NCI-H460 (cell line): ENCODE data around the gene INTS4. TPM values are rescaled to one million over a fixed set of nuclear protein-coding genes. Genes with fewer than 3 reads are reported as not detected.
"Not testable (repeated sequence)": the region's sequence is repeated elsewhere in the genome, so short reads cannot be mapped to it uniquely, and the experiment has no call there.

Experiments used
- DNase-seq: peaks from one replicate; pipeline ENCODE4 v3.0.0-alpha.2; 2016; ENCODE audit warnings: low read depth; ENCODE audit errors: extremely low read depth
- total RNA-seq: library from RNA; depleted of rRNA; stranded (reverse); fragments of >200 nt; shearing (Covaris generic); gene quantifications from 2 replicates; pipeline ENCODE4 v1.2.3, GENCODE V29; 2014

INTS4 gene
- total RNA-seq, 1 experiment from 2014 or later, result 27.2 TPM

DNA sequence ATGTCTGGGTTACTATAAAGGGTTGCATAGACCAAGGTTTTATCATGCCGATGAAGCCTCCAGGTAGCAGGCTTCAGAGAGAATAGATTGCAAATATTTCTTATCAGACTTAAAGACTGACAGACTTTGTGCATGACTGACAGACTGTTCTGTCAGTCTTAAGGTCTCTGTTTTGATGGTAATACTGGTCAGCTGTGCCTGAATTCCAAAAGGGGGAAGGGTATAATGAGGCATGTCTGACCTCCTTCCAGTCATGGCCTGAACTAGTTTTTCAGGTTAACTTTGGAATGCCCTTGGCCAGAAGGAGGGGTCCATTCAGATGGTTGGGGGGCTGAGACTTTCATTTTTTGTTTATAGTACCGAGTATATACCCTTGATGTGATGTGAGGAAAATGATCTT is 33.3 kb upstream of the INTS4 start:
- no peak for DNase-seq

GRCh38 chr11:78025378-78025777 is 30.9 kb upstream of the INTS4 start:
- no peak for DNase-seq

DNA sequence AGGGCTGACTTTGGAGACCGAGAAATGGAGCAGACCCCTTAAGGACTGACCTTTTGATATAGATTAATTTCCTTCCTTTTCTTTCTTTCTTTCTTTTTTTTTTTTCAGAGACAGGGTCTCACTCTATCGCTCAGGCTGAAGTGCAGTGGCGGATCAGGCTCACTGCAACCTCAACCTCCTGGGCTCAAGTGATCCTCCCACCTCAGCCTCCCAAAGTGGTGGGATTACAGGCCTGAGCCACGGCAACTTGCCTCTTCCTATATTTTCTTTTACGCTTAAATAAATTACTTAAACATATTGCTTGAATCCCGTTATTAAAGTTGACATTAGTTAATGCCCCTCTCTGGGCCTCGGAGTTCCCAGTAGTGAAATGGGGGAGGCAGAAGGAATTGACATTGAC is 29.0 kb upstream of the INTS4 start:
- no peak for DNase-seq

DNA sequence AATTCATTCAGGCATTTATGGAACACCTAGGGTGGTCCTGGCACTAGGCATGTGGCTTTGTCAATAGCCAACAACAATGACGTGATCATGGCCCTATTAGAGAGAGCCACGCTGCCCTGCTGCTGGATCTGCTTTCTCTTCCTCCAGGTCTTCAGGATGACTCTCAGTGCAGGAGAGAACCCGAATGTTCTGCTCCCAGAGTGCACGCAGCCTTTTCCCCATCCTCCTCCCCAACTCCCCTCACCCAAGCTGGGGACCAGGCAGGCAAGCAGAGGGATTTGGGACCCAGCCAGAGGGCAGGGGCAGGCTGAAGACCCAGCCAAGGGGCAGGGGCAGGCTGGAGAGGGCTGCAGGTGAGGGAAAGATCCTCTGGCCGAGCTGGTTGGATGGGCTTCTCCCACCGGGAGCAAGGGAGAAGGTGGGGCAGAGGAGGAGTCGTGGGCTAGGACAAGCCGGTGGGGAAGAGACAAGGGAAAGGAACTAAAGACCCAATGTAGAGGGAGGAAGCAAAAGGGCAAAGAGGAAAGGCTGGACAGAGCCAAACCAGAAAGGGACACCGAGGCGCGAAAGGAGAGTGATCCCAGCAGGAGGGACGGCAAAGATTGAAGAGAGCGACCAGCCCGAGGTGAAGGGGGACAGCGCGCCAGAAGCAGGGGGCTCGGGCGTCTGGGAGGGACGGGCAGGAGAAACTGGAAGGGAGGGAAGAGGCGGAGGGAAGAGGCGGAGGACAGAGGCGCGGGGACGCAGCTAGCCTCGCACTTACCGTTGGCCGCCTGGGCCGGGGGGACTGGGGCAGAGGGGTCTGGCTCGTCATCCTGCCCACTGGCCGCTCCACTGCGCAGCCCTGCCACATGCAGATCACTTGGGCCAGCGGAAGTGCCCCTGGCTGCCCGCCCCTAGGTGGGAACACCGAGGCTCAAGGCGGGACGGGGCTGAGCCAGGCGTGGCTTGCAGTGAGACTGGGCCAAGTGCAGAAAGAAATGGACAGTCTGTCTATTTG is 28.2 kb upstream of the INTS4 start, which contains the start of gene KCTD14:
KCTD14 (minus strand) TSS at position 880 of the 1,000 bp plus-strand sequence; CDS start at position 853, 27 bp downstream.
- no peak for DNase-seq

DNA sequence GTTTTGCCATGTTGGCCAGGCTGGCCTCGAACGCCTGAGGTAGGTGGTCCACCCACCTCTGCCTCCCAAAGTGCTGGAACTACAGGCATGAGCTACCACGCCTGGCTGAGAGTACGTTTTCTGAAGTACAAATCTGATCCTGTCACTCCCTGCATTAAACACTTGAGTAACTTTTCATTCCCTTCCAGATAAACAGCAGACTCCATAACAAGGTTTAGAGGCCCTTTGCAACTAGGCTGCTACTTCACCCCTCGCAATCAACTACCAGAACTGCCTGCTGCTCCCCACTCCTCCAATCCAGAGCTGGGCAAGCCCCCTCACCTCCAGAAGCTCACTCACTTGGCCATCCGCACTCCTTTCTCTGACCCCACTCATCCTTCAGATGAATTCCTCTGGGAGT is 27.1 kb upstream of the INTS4 start:
- DNase-seq, result no peak

DNA sequence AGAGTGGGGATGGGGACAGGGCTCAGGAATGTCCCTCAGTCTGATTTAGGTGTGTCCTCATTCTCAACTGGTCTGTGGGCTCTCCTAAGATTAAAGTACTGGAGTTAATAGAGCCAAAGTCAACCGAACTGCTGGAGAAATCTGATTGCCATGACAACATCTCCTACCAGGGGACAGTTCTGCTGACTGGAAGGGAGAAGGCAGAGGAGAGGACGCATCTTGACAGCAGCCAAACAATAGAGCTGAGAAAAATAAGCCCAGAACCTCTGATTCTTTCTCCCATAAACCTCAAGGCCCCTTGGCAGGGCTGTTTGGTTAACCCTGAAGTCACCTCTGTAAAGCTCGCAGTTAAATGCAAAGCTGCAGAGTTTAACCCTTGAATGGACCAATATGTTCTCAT is 25.8 kb upstream of the INTS4 start:
- no peak for DNase-seq

DNA sequence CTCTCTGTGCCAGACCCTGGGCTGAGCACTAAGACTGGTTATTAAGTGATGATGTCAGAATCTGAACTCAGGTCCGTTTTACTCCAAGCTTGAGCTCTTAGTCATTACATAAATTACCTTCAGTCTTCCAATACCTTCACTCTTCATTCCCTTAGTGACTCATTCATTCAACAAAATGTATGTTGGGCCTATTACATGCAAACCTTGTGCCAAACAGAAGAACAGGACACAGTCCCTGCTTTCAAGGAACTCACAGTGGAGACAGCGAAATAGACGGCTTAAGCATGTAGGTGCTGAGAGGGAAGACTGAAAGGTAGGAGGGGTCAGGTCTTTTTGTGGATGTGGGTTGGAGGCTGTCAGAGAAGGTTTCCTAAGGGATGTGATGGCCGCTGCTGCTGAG is 25.3 kb upstream of the INTS4 start:
- no peak for DNase-seq

DNA sequence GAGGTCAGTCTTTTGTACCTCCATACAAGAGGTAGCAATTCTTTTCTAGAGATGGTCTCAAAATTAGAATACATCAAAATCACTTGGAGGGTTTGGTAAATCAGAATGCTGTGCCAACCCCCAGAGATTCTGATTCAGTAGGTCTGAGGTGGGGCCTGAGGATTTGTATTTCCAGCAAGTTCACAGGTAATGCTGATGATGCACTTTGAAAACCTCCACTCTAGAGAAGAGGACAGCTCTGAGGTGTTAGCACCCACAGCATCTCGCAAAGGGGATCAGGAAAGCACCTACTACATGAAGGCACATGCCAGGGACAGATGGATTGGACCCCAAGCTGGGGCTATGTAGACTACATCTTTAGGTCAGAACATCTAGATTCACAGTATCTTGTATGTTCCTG is 21.4 kb upstream of the INTS4 start:
- no peak for DNase-seq

GRCh38 chr11:78014937-78015520 is 20.6 kb upstream of the INTS4 start:
- not testable (repeated sequence) for DNase-seq

- DNase-seq, result no peak
Measured at GRCh38 chr11:78011301-78011700, 16.8 kb upstream of the INTS4 start.

- DNase-seq, result no peak
Measured at GRCh38 chr11:78010755-78011154, 16.3 kb upstream of the INTS4 start.

DNA sequence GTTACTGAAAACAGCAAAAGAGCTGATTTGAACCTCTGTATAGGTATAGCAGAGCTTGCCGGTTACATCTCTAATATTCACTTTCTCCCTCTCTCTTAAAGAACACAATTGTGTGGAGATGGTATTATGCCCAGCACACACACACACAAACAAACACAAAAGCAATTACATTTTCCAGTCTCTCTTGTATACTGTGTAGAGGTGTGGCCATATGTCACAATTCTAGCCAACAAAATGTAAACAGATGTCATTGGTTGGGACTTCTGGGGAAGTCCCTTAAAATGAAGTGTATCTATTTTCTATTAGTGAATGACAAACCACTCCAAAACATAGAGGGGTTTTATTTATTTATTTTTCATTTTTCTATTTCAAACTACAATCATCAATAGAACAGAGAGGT is 15.8 kb upstream of the INTS4 start:
- DNase-seq, result no peak

DNA sequence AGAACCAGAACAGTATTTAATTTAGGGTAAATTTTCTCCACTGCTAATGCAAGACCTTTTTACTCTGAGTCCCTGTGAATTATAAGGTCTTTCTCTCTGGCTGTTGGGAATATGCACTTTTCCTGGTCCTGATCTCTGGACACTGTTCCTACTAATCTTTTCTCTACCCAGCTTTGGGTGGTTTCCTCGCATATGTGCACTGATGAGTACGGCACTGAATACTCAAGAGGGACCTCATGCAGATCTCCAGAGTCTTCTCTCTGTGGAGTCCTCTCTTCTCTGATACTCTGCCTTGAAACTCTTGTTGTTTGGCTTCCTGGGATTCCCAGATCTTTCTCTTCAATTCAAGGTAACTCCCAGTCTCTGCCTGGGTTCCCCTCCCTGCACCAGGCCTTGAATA is 14.6 kb upstream of the INTS4 start:
- no peak for DNase-seq

- peak; percentile 50 for DNase-seq
Measured at GRCh38 chr11:78000193-78000592, 5.7 kb upstream of the INTS4 start.

GRCh38 chr11:77999446-78000030 is 5.1 kb upstream of the INTS4 start:
- DNase-seq, result no peak

DNA sequence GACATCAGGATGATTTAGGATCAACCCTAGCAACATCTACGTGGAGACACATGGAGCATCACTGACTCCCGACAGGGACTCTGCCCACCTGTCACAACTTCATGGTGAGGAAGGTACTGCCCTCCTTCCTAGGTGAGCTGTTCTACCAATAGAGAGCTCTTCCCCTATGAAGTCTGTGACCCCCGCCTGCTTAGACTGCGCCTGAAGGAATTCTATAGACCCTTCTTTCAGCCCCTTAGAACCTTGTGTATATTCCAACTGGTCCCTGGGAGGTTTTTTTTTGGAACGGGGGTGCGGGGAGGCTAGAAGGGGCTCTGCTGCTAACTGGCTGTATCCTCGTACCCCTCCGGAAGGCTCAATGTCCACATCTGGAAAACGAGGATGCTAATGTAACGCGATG is 566 bp downstream of the INTS4 start:
- no peak for DNase-seq

- DNase-seq, result no peak
Measured at GRCh38 chr11:77990981-77991380, 3.5 kb downstream of the INTS4 start.

GRCh38 chr11:77986456-77986855 is 8.0 kb downstream of the INTS4 start:
- DNase-seq, result not testable (repeated sequence)

DNA sequence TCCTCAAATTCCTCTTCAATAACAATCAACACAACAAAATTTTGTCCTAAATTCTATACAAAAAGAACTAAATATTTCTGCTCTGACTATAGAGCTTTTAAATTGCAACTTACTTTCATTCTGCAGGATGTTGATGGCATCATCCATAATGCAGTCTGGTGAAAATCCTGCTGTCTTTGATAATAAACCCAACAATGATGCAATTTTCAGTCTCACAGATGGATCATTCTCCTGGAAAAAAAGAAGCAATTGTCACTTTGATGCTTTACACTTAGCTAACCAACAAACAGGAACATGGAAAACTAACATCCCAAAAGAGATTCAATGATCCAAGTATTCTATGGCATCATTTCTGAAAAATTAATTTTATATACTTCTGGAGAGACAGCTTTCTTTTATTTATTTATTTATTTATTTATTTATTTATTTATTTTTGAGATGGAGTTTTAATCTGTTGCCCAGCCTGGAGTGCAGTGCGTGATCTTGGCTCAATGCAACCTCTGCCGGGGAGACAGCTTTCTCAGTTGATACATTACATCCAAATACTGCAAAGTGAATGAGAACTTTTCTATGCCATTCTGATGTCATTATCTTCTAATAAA is 13.0 kb downstream of the INTS4 start:
- DNase-seq, result no peak

DNA sequence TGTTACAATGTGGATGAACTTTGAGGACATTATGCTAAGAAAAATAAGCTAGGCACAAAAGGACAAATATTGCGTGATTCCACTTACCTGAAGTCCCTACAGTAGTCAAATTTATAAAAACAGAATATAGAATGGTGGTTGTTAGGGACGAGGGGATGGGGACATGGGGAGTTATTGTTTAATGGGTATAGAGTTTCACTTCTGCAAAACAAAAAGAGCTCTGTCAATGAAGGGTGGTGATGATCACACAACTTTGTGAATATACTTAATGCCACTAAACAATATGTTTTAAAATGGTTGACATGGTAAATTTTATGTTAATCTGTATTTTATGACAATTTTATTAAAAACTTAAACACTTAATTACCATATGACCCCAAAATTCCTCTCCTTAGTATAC is 26.1 kb downstream of the INTS4 start:
- DNase-seq, result no peak

GRCh38 chr11:77967753-77968152 is 26.7 kb downstream of the INTS4 start:
- DNase-seq, result no peak
